ENCODE results near the gene LRRTM4.
"Not testable (repeated sequence)": the region's sequence is repeated elsewhere in the genome, so short reads cannot be mapped to it uniquely, and the experiment has no call there.

DNA sequence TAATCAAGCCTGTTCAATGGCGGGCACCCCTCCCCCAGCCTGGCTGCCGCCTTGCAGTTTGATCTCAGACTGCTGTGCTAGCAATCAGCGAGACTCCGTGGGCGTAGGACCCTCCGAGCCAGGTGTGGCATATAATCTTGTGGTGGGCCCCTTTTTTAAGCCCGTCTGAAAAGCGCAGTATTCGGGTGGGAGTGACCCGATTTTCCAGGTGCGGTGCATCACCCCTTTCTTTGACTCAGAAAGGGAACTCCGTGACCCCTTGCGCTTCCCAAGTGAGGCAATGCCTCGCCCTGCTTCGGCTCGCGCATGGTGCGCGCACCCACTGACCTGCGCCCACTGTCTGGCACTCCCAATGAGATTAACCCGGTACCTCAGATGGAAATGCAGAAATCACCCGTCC, 740.9 kb downstream of the LRRTM4 start:
- TF ChIP-seq TCF7L2 (IDR thresholded peaks at IDR 0.05; ENCODE audit: low read depth, low read length) = not testable (repeated sequence)
- TF ChIP-seq, protein P1, sequence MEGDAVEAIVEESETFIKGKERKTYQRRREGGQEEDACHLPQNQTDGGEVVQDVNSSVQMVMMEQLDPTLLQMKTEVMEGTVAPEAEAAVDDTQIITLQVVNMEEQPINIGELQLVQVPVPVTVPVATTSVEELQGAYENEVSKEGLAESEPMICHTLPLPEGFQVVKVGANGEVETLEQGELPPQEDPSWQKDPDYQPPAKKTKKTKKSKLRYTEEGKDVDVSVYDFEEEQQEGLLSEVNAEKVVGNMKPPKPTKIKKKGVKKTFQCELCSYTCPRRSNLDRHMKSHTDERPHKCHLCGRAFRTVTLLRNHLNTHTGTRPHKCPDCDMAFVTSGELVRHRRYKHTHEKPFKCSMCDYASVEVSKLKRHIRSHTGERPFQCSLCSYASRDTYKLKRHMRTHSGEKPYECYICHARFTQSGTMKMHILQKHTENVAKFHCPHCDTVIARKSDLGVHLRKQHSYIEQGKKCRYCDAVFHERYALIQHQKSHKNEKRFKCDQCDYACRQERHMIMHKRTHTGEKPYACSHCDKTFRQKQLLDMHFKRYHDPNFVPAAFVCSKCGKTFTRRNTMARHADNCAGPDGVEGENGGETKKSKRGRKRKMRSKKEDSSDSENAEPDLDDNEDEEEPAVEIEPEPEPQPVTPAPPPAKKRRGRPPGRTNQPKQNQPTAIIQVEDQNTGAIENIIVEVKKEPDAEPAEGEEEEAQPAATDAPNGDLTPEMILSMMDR (IDR thresholded peaks at IDR 0.05) = not testable (repeated sequence)
